HG03139 (cell line): ENCODE results near the gene SYT7.
"Not testable (repeated sequence)": the region's sequence is repeated elsewhere in the genome, so short reads cannot be mapped to it uniquely, and the experiment has no call there.

Experiments used
- ATAC-seq: cut with Tn5 transposase; IDR thresholded peaks from one replicate; pipeline ENCODE4 v1.9.1; 2021; ENCODE audit not compliant: unreplicated experiment

SYT7 gene, protein sequence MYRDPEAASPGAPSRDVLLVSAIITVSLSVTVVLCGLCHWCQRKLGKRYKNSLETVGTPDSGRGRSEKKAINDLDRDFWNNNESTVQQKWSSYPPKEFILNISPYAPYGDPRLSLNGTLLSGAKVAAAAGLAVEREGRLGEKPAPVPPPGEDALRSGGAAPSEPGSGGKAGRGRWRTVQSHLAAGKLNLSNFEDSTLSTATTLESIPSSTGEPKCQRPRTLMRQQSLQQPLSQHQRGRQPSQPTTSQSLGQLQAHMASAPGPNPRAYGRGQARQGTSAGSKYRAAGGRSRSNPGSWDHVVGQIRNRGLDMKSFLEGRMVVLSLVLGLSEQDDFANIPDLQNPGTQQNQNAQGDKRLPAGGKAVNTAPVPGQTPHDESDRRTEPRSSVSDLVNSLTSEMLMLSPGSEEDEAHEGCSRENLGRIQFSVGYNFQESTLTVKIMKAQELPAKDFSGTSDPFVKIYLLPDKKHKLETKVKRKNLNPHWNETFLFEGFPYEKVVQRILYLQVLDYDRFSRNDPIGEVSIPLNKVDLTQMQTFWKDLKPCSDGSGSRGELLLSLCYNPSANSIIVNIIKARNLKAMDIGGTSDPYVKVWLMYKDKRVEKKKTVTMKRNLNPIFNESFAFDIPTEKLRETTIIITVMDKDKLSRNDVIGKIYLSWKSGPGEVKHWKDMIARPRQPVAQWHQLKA

GRCh38 chr11:61581030-61581928, at the start of gene SYT7:
TSS of gene SYT7 (minus strand) at chr11:61581076. CDS start at chr11:61580820, 256 bp downstream.
- peak; percentile 74 for ATAC-seq

DNA sequence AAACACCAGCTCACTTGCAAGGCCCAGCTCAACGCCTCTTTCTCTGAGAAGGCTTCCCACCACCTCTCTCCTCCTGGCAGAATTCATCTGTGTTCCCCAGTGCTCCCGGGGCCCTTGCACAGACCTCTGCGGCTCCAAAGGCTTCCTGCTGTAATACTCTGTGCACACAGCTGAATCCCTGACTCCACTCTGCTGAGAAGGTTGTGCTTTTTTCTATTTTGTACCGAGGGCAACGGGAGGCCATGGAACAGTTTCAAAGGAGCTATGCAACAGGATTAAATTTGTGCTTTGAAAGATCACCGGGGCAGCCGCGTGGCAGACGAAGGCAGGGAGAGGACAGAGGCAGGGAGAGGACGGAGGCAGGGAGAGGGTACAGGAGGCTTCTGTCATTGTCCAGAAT, 49.2 kb upstream of the SYT7 start:
- ATAC-seq: no peak

DNA sequence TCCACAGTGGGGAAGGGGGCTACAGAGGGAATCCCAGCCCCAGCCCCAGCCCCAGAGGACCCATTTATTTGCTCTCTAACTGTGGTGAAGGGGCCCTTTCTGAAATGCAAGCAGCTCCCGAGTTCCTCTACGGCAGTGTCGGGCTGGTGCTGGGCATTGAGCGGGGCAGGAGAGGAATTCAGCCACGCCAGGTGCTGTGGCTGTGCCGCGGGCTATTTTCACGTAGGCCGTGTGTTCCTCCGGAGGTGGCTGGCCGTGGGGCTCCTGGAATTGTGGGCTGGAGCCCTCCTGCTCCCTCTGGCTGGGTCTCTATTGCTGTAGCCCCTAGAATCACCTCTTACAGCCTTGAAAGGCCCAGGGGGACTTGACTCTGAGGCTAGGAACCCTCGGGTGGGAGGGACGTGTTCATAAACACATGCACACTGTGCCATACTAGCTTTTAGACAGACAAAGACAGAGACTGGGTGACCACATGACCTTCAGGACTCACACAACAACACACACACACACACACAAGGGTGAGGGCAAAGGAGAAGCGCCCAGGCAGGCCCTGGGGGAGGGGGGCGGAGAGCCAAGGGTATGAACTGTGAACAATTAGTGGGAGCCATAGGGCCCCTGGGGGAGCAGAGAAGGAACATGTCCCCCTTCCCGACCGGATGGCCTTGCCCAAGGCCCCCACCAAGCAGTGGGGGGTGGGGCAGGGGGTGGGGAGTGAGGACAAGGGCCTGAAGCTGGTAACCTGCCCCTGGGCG, 48.4 kb upstream of the SYT7 start:
- no peak for ATAC-seq

GRCh38 chr11:61628662-61628970, 47.7 kb upstream of the SYT7 start:
- no peak for ATAC-seq

DNA sequence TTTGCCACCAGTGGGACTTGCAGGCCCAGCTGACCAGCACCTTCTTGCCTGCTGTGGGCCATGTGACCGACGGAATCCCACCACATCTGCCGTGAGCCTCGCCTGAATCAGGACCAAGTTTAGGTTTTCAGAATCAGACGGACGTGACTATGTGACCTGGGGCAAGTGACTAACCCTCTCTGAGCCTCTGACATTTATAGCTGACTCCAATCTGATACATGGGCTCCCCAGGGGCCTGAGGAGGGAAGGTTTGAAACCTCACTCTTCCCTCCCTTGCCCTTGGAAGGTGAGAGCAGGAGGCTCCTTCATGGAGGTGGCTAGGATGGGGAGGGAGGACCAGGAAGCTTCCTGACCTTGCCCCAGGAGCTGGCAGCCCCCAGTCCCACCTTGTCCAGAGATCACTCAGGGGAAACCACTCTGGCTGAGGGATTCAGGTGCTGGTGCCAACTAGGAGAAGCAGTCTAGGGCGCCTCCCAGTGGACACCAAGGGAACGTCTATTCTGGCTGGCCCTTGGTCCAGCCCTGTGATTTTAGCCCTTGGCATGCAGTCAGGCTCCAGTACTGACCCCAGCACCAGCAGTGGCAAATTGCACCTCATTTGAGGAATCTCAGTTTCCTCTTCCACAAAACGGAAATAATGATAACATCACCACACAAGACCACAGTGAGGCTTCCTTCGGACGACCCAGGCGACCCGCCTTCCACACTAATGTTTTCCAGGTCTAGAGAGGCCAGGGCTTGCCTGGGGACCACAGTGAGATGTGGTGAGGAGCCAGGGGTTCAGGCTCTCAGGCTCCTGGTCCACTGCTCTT, 47.2 kb upstream of the SYT7 start:
- no peak for ATAC-seq

GRCh38 chr11:61626580-61627380, 45.9 kb upstream of the SYT7 start:
- no peak for ATAC-seq

DNA sequence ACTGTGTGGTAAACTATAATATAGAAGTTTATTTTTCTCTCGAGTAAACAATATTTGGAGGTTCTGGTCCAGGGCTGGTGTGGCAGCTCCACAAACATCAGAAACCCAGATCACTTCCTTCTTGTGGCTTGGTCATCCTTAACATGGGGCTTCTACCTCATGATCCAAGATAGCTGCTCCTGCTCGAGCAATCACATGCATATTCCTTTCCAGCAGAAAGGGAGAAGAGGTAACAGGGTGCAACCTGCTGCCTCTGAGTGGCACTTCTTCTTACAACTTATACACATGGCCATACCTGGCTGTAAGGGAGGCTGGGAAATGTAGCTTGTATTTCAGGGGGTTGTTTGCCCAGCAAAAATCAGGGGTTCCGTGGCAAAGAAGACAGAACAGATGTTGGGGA, 44.6 kb upstream of the SYT7 start:
- no peak for ATAC-seq

GRCh38 chr11:61621917-61622585, 41.2 kb upstream of the SYT7 start:
- ATAC-seq: no peak

DNA sequence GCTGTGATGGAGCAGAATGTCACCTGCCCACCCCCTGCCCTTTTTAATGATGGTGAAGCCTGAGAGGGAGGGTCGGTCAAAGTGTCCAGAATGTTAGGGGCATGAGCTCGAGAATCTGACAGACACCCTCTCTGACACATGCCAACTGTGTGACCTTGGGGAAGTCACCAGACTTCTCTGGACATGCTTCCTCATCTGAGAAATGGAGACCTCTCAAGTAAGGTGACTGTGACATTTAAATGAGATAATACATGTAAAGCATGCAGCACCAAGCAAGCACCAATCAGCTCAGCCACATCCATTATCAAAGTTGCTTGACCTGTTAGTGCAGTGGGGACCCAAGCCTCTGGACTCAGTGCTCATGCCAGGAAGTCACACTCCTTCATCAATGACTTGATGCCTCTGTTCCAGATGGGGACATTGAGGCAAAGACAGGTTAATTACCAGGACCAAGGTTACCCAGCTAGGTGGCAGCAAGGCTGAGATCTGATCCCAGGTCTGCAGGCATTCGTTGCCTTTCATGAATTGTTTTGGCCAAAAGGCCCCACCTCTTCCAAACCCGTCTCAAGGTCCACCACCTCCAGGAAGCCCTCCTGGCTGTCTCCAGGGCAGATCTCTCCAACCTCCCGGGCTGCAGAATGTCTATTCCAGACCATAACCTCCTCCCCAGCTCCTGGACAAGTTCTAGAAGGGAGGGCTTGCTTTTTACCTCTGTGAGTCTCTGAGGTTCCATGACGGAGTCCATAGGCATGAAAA, 38.8 kb upstream of the SYT7 start:
- no peak for ATAC-seq

DNA sequence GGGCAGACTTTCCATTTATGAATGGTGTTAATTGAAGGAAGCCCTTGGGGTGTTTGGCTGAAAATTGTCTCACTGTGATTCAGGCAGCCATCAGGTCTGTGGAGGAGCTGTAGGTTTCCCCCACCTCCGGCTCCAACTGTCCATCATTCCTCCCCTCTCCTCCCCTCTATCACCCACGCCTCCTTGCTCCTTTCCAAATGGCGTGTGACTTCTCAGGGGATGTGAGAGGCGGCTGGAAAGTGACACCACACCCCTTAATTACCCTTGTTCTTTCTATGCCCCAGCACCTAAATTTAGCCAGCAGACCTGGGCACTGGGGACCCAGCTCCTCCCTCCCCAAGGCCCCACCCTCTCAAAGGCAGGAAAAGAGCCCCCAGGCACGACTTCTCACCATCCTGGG, 38.1 kb upstream of the SYT7 start:
- no peak for ATAC-seq

DNA sequence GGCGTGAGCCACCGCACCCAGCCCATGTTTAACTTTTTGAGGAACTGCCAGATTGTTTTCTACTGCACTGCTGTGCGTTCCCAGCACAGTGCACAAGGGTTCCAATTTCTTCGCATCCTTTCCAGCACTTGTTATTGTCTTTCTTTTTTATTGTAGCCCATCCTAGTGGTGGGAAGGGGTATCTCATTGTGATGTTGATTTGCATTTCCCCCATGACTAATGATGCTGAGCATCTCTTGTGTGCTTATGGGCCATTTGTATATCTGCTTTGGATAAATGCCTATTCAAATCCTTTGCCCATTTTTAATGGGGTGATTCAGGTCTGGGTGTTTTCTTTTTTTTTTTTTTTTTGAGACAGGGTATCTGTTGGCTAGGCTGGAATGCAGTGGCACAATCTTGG, 36.6 kb upstream of the SYT7 start:
- ATAC-seq: no peak

GRCh38 chr11:61616434-61616833, 35.6 kb upstream of the SYT7 start:
- ATAC-seq: no peak

DNA sequence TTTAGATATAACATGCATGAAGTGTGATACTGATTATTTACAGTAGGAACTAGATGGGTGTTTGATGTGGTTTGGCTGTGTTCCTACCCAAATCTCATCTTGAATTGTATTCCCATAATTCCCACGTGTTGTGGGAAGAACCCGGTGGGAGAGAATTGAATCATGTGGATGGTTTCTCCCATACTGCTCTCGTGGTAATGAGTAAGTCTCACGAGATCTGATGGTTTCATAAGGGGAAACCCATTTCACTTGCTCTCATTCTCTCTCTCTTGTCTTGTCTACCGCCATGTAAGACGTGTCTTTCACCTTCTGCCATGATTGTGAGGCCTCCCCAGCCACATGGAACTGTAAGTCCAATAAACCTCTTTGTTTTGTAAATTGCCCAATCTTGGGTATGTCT, 33.9 kb upstream of the SYT7 start:
- not testable (repeated sequence) for ATAC-seq

DNA sequence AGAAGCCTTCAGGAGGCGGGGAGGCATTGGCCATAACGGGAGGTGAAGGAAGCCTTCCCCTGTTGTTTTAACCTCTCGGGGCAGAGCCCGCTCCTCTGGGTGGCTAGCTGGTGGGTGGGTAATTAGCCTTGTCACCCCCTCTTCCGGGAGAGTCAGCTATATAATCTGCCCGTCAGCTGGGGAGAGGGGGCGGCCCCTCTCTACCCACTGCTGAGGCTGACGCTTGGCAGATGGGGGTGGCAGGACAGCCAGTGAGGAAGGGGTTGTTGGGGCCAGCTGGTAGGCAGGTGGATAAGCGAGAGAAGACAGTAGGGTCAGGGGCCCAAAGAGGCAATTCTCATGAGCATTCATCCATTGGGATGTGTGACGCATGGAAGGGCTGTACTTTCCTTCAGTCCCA, 33.0 kb upstream of the SYT7 start:
- ATAC-seq: no peak

- no peak for ATAC-seq
Observed at GRCh38 chr11:61613051-61613450, 32.2 kb upstream of the SYT7 start.

DNA sequence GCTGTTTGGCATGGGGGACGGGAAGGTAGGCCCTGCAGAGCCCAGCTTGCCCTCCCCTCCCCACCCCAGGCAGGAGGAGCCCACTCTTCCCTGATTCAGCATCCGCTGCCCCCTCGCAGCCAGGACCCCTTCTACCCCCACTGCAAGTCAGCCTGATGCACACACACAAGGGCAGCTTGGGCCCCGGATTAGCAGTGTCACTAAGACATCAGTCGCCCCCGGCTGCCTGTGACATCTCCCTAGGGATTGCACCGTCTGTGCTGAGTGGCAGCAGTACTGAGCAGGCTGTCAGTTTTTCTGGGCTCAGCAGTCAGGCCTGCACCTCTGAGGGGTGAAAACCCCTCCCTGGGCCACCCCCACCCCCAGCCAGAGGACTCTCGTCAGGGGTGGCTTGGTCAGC, 30.4 kb upstream of the SYT7 start:
- no peak for ATAC-seq

- no peak for ATAC-seq
Observed at GRCh38 chr11:61610905-61611304, 30.0 kb upstream of the SYT7 start.

GRCh38 chr11:61609980-61610366, 29.1 kb upstream of the SYT7 start:
- no peak for ATAC-seq
